K562 (cell line): ENCODE results near the gene SERPING1. TPM values are rescaled to one million over a fixed set of nuclear protein-coding genes. Genes with fewer than 3 reads are reported as not detected.

ENCODE experiments used
- ATAC-seq: fragments of 200-7000 bp; cut with Tn5 transposase; 3 replicates; pipeline ENCODE4 v1.9.1; 2020; ENCODE audit warnings: moderate library complexity
- BruUV-seq: library from RNA; stranded (reverse); fragments of 400-500 nt; replicated peaks from 2 replicates; lab custom pipeline; 2021; lab: Mats Ljungman, UMichigan
- CTCF ChIA-PET: fragments of 300-600 bp; formaldehyde crosslinking; extraction: SDS; loops from one replicate; lab custom pipeline; 2021; ENCODE audit warnings: low intra/inter-chr PET ratio; lab: Yijun Ruan, JAX
- POLR2A ChIA-PET: fragments of 300-600, 350-650 bp; sonication (Branson Sonifier 250); formaldehyde crosslinking; extraction: SDS; loops from one replicate; lab custom pipeline; 2021; ENCODE audit warnings: antibody characterized with exemption, inconsistent platforms; lab: Yijun Ruan, JAX
- DNase-seq, 4 experiments: peaks; one replicate each; pipeline versions ENCODE4 v3.0.0 to v3.0.0-alpha.2; 2011 to 2018; ENCODE audit warnings: low spot score in 3 of 4, mixed read lengths in 3 of 4; ENCODE audit errors: extremely low read depth in 1 of 4
- FAIRE-seq: peaks from 2 replicates; lab custom pipeline; 2011; peaks lifted over from hg19 to GRCh38; lab: Jason Lieb, UNC
- H2AFZ ChIP-seq: 2 replicates; pipeline ENCODE4 v1.6.0; 2011; ENCODE audit warnings: low read depth, low read length, control low read depth, inconsistent platforms
- H3K27ac ChIP-seq: fragments of 200-600 bp; 3 replicates; pipeline ENCODE4 v1.8.0; 2011; ENCODE audit warnings: low read depth, mild to moderate bottlenecking, control low read depth, inconsistent platforms, low read length, moderate library complexity, mixed read lengths; ENCODE audit errors: extremely low read depth
- H3K27me3 ChIP-seq, 2 experiments: fragments of 300-600 bp in 1 of 2; 2 replicates in 1 of 2; 3 replicates in 1 of 2; pipeline versions ENCODE4 v1.6.0 to v1.8.0; 2011; ENCODE audit warnings: inconsistent platforms in 2 of 2, low read length in 2 of 2, mild to moderate bottlenecking in 1 of 2, mixed read lengths in 1 of 2, moderate library complexity in 1 of 2; ENCODE audit not compliant: control insufficient read depth in 2 of 2, insufficient read depth in 2 of 2
- H3K36me3 ChIP-seq: fragments of 300-600 bp; 3 replicates; pipeline ENCODE4 v1.8.0; 2011; ENCODE audit warnings: mild to moderate bottlenecking, low read length, inconsistent platforms; ENCODE audit not compliant: control insufficient read depth, insufficient read depth
- H3K4me1 ChIP-seq, 2 experiments: fragments of 200-600 bp in 1 of 2; replicated peaks in 1 of 2; 2 replicates in 1 of 2; 3 replicates in 1 of 2; pipeline versions ENCODE4 v1.5.1 to v1.8.0; 2011; ENCODE audit warnings: inconsistent platforms in 2 of 2, low read length in 2 of 2, mild to moderate bottlenecking in 1 of 2, mixed read lengths in 1 of 2, moderate library complexity in 1 of 2; ENCODE audit not compliant: control insufficient read depth in 2 of 2, insufficient read depth in 2 of 2
- H3K4me2 ChIP-seq: 2 replicates; pipeline ENCODE4 v1.6.1; 2011; ENCODE audit warnings: low read length, control low read depth, inconsistent platforms, mixed read lengths; ENCODE audit not compliant: insufficient read depth
- H3K4me3 ChIP-seq: fragments of 200-600 bp; sonication (generic), shearing (Covaris generic); 2 replicates; pipeline ENCODE4 v1.5.1; 2016; ENCODE audit warnings: control low read depth, inconsistent platforms
- H3K79me2 ChIP-seq: fragments of 200-600 bp; 3 replicates; pipeline ENCODE4 v1.8.0; 2011; ENCODE audit warnings: low read length, inconsistent platforms; ENCODE audit not compliant: control insufficient read depth, insufficient read depth
- H3K9ac ChIP-seq, 2 experiments: 2 replicates each; pipeline versions ENCODE4 v1.6.0 to v1.6.1; 2011; ENCODE audit warnings: low read depth in 2 of 2, low read length in 2 of 2, control low read depth in 1 of 2, inconsistent platforms in 1 of 2, mild to moderate bottlenecking in 1 of 2, mixed read lengths in 1 of 2; ENCODE audit not compliant: insufficient read depth in 1 of 2
- H3K9me1 ChIP-seq: one replicate; pipeline ENCODE4 v1.6.0; 2011; ENCODE audit warnings: inconsistent platforms, mild to moderate bottlenecking, low read length, moderate library complexity; ENCODE audit not compliant: control insufficient read depth, insufficient read depth
- H3K9me3 ChIP-seq: replicated peaks from 2 replicates; pipeline ENCODE4 v1.5.1; 2011; ENCODE audit warnings: low read depth, low read length, inconsistent platforms; ENCODE audit not compliant: control insufficient read depth, insufficient read depth
- H4K20me1 ChIP-seq: replicated peaks from 2 replicates; pipeline ENCODE4 v1.6.1; 2011; ENCODE audit warnings: low read length, inconsistent platforms, mixed read lengths; ENCODE audit not compliant: control insufficient read depth, insufficient read depth
- GTF2A2 ChIP-seq: IDR thresholded peaks from 2 replicates; pipeline ENCODE4 v1.6.1; 2016; ENCODE audit warnings: mild to moderate bottlenecking, missing genetic modification characterization, missing compliant biosample characterization
- HNRNPK ChIP-seq: fragments of 200-400 bp; formaldehyde crosslinking; IDR thresholded peaks from one replicate; pipeline ENCODE4 v1.6.1; 2018; ENCODE audit warnings: mild to moderate bottlenecking, low read depth, low read length; ENCODE audit not compliant: poor library complexity, severe bottlenecking
- HNRNPUL1 ChIP-seq: fragments of 200-400 bp; formaldehyde crosslinking; IDR thresholded peaks from 2 replicates; pipeline ENCODE4 v1.6.1; 2017; ENCODE audit warnings: low read length
- KDM5B ChIP-seq: fragments of 200-600 bp; sonication (generic); IDR thresholded peaks from 2 replicates; pipeline ENCODE4 v1.6.1; 2012; ENCODE audit warnings: low read depth, mild to moderate bottlenecking, moderate library complexity, low read length, control low read depth, inconsistent platforms; ENCODE audit not compliant: insufficient replicate concordance
- KLF13 ChIP-seq: fragments of 450-650 bp; IDR thresholded peaks from 2 replicates; pipeline ENCODE4 v1.6.1; 2016; ENCODE audit warnings: missing genetic modification characterization, low read depth, mild to moderate bottlenecking, missing compliant biosample characterization, moderate library complexity, borderline replicate concordance
- MEF2D ChIP-seq: conservative IDR thresholded peaks from 2 replicates; pipeline ENCODE4 v1.6.1; 2016; ENCODE audit warnings: low read depth, missing genetic modification characterization, missing compliant biosample characterization
- NR1H2 ChIP-seq: sonication (generic); formaldehyde crosslinking; IDR thresholded peaks from 2 replicates; pipeline ENCODE4 v1.4.0; 2020; ENCODE audit warnings: mild to moderate bottlenecking, missing genetic modification reagents
- PATZ1 ChIP-seq: fragments of 250-450 bp; sonication (Bioruptor Pico); IDR thresholded peaks from 2 replicates; pipeline ENCODE4 v1.5.0; 2020; ENCODE audit warnings: mild to moderate bottlenecking, borderline replicate concordance
- PKNOX1 ChIP-seq: fragments of 450-650 bp; IDR thresholded peaks from 2 replicates; pipeline ENCODE4 v1.6.1; 2016
- POLR2G ChIP-seq: fragments of 200-400 bp; formaldehyde crosslinking; IDR thresholded peaks from 2 replicates; pipeline ENCODE4 v1.6.1; 2017; ENCODE audit warnings: low read depth, mild to moderate bottlenecking, antibody characterized with exemption, low read length, moderate library complexity
- RNF2 ChIP-seq: sonication (generic); IDR thresholded peaks from 2 replicates; pipeline ENCODE4 v1.6.1; 2016
- SMAD2 ChIP-seq: fragments of 150-350 bp; IDR thresholded peaks from 2 replicates; pipeline ENCODE4 v1.6.1; 2014; ENCODE audit warnings: low read depth, mild to moderate bottlenecking, low read length
- SMARCC2 ChIP-seq: fragments of 450-650 bp; IDR thresholded peaks from 2 replicates; pipeline ENCODE4 v1.6.1; 2017; ENCODE audit warnings: antibody characterized with exemption, moderate library complexity, mild to moderate bottlenecking, low read depth
- ZBTB8A ChIP-seq: fragments of 450-650 bp; IDR thresholded peaks from 2 replicates; pipeline ENCODE4 v1.6.1; 2018; ENCODE audit warnings: mild to moderate bottlenecking, moderate library complexity; ENCODE audit not compliant: partially characterized antibody
- ZNF239 ChIP-seq: fragments of 250-450 bp; sonication (Bioruptor Pico); IDR thresholded peaks from 2 replicates; pipeline ENCODE4 v1.4.0; 2020; ENCODE audit warnings: mild to moderate bottlenecking
- ZNF699 ChIP-seq: fragments of 250-450 bp; sonication (Bioruptor Pico); IDR thresholded peaks from 2 replicates; pipeline ENCODE4 v1.8.0; 2021; ENCODE audit warnings: mild to moderate bottlenecking, moderate library complexity; ENCODE audit not compliant: insufficient replicate concordance
- ZNF764 ChIP-seq: fragments of 250-450 bp; sonication (Bioruptor Pico); IDR thresholded peaks from 2 replicates; pipeline ENCODE4 v1.4.0; 2020; ENCODE audit warnings: low read depth, mild to moderate bottlenecking, moderate library complexity
- ZNF766 ChIP-seq: fragments of 200-800 bp; sonication (Bioruptor generic); conservative IDR thresholded peaks from 2 replicates; pipeline ENCODE4 v1.6.1; 2016; ENCODE audit warnings: missing genetic modification characterization, missing compliant biosample characterization
- ZNF778 ChIP-seq: fragments of 450-650 bp; formaldehyde crosslinking; IDR thresholded peaks from 2 replicates; pipeline ENCODE4 v1.4.0; 2020; ENCODE audit warnings: mild to moderate bottlenecking, moderate library complexity
- WGBS: fragments of 100-300 bp; shearing (Covaris generic); methylation state at CpG from one replicate; pipeline ENCODE4 v1.1.6; 2016; ENCODE audit warnings: low coverage, mixed read lengths; ENCODE audit not compliant: insufficient coverage; ENCODE audit errors: missing lambda C conversion rate; 5-methylcytosine and 5-hydroxymethylcytosine counted together
- in situ Hi-C: fragments of 300-500 bp; cut with MboI; formaldehyde crosslinking; loops from 4 replicates; pipeline ENCODE4 v1.15.0; 2018; ENCODE audit warnings: inconsistent platforms, mixed read lengths
- intact Hi-C: fragments of 100-400 bp; cut with micrococcal nuclease; formaldehyde crosslinking; loops from 2 replicates; pipeline ENCODE4 v1.14.2; 2022
- polyA plus RNA-seq, 8 experiments: library from polyadenylated mRNA; depleted of rRNA in 4 of 8; stranded (reverse) in 5 of 8; unstranded in 3 of 8; fragments of >200 nt; fragmentation: Nextera tagmentation in 2 of 8; fragmentation: Illumina TruSeq in 1 of 8; extraction: Ambion mirVana in 2 of 8; extraction: Trizol in 1 of 8; gene quantifications; 2 replicates each; pipeline versions ENCODE4 v1.2.1 to v1.2.3, GENCODE V29; 2011 to 2014; ENCODE audit warnings: inconsistent platforms in 1 of 8, missing spikeins in 1 of 8
- total RNA-seq, 7 experiments: library from RNA; depleted of rRNA in 6 of 7; stranded (reverse); fragments of >200 nt in 6 of 7; fragmentation: Illumina TruSeq in 2 of 7; extraction: Trizol in 2 of 7; gene quantifications; 2 replicates each; pipeline versions ENCODE4 v1.2.1 to v1.2.3, GENCODE V29; 2011 to 2021; ENCODE audit warnings: low replicate concordance in 1 of 7

SERPING1 gene
- total and polyA plus RNA-seq, 9 of the 15 experiments (the other 6 are each of a cell fraction or from before 2014, with no cell fraction given) = 0.10 to 1.00 (median 0.21) TPM; not detected in 2

- H3K79me2 ChIP-seq = no peaks in the 10 kb centered on the region
- ChIA-PET CTCF (no interaction called here), POLR2A (interaction anchor here (0.8 to 1.0 kb wide), 2 partner anchors 15 to 17 kb away, joined by 3 to 4 read pairs; no protein-coding TSS in a partner anchor)
- no peak overlapping the region for H2AFZ ChIP-seq
- no TSS peak for BruUV-seq
- H3K9ac ChIP-seq = no peak overlapping the region
- intact Hi-C loops = no loop called here
- H3K9me3 ChIP-seq = no peaks in the 10 kb centered on the region
- H3K27ac ChIP-seq = no peak overlapping the region
- H3K9me1 ChIP-seq = no peaks in the 10 kb centered on the region
- peaks cover 0 to 6% of the 10 kb centered on the region in 2 experiments; a peak in 2 of 5 replicates for H3K4me1 ChIP-seq
- peaks cover 36 to 38% of the 10 kb centered on the region in 2 experiments; a peak in 4 of 5 replicates for H3K27me3 ChIP-seq
- no peak for FAIRE-seq
- H3K4me2 ChIP-seq = no peak overlapping the region
- H3K4me3 ChIP-seq = no peak overlapping the region
- no peaks in the 10 kb centered on the region for H4K20me1 ChIP-seq
- no peak for ATAC-seq
- no peak for DNase-seq
- in situ Hi-C loops = no loop called here
- no peaks in the 10 kb centered on the region for H3K36me3 ChIP-seq
- 19% methylated on average over 5 of the region's 5 CpGs for WGBS
- no peak for TF ChIP-seq KLF13
- TF ChIP-seq KDM5B = no peak
- TF ChIP-seq ZNF239 = no peak
- TF ChIP-seq ZBTB8A = no peak
- no peak for TF ChIP-seq MEF2D
- TF ChIP-seq GTF2A2 (tag) = no peak
- no peak for TF ChIP-seq RNF2
- no peak for TF ChIP-seq NR1H2 (CRISPR knock-in tag)
- no peak for TF ChIP-seq HNRNPK
- no peak for TF ChIP-seq POLR2G
- no peak for TF ChIP-seq ZNF764 (CRISPR knock-in tag)
- TF ChIP-seq ZNF699 (CRISPR knock-in tag) = no peak
- TF ChIP-seq ZNF766 (CRISPR knock-in tag) = no peak
- no peak for TF ChIP-seq PKNOX1
- no peak for TF ChIP-seq SMARCC2
- no peak for TF ChIP-seq ZNF778 (CRISPR knock-in tag)
- TF ChIP-seq PATZ1 (CRISPR knock-in tag) = no peak
- no peak for TF ChIP-seq SMAD2
- no peak for TF ChIP-seq HNRNPUL1
Observed at GRCh38 chr11:57598831-57599155, 1.3 kb downstream of the SERPING1 start.
